HG02938 (cell line): ENCODE results near the gene PGAM2.

Source experiments
- ATAC-seq: cut with Tn5 transposase; IDR thresholded peaks from one replicate; pipeline ENCODE4 v1.9.1; 2021; ENCODE audit warnings: mild to moderate bottlenecking, moderate library complexity; ENCODE audit not compliant: unreplicated experiment

PGAM2 gene

DNA sequence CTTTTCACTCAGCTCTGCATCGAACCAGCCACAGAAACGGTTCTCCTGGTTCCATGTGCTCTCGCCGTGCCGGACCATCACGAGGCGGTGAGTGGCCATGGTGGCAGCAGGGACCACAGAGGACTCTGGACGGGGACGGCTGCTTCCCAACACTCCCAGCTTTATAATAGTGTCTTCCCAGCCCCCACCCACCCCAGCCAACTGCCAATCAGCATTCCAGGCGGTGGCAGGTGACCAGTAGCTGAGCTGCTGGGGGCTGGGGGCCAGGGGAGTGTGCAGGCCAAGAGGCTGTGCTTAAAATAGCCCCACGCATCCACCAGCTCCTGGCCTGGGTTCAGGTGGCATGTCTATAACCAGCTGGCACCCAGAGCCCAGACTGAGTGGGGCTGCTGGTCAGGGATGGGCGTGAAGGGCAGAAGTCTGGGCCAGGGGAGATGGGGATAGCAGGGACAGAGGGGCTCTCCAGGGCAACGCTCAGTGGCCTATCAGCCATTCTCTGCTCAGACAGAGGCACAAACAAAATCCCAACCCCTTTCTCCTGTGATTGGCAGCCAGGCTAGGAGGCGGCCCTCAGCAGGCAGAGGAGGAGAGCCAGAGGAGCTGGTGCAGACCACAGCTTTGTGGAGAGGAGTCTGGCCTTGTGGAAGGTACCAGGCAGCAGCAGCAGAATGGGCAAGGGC, at the start of gene PGAM2:
Gene PGAM2 (minus strand): TSS at position 137 of the 680 bp plus-strand sequence. CDS start 38 bp downstream, at position 99.
- no peak for ATAC-seq

DNA sequence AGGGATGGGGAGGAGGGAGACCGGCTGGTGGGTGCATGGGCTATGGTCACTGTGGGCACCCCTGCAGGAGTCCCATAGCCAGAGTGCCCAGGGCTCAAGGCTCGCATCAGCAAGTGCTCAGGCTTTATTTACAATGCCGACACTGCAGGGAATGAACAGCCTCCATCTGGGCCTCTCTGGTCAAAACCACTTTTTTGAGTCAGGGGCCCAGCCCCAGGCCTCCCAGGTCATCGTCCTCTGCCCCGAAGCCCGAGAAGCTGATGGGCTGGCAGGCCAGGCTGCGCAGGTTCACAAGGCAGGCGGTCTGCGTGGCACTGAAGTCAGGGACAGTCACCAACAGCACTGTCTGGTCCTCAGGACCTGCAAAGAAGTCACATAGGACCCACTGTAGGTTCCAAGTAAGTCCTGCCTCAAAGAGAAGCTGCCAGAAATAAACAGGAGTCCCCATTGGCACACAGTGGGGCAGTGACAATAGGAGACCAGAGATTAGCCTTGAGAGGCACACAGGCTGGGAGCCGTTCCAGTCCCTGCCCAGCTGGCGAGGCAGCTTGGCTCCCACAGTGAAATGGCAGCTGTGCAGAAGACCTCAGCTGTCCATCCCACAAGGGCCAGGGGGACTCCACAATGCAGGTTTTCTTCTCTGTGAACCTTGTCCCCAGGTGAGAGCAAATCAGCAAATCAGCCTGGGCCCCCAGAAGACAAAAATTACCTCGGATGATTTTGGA, 49.4 kb upstream of the PGAM2 start:
- no peak for ATAC-seq

DNA sequence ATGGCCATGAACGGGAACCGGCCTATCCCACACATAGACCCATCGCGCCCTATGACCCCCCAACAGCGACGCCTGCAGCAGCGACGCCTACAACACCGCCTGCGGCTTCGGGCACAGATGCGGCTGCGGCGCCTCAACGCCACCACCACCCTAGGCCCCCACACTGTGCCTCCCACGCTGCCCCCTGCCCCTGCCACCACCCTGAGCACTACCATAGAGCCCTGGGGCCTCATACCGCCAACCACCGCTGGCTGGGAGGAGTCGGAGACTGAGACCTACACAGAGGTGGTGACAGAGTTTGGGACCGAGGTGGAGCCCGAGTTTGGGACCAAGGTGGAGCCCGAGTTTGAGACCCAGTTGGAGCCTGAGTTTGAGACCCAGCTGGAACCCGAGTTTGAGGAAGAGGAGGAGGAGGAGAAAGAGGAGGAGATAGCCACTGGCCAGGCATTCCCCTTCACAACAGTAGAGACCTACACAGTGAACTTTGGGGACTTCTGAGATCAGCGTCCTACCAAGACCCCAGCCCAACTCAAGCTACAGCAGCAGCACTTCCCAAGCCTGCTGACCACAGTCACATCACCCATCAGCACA, 48.5 kb upstream of the PGAM2 start:
- ATAC-seq: no peak

DNA sequence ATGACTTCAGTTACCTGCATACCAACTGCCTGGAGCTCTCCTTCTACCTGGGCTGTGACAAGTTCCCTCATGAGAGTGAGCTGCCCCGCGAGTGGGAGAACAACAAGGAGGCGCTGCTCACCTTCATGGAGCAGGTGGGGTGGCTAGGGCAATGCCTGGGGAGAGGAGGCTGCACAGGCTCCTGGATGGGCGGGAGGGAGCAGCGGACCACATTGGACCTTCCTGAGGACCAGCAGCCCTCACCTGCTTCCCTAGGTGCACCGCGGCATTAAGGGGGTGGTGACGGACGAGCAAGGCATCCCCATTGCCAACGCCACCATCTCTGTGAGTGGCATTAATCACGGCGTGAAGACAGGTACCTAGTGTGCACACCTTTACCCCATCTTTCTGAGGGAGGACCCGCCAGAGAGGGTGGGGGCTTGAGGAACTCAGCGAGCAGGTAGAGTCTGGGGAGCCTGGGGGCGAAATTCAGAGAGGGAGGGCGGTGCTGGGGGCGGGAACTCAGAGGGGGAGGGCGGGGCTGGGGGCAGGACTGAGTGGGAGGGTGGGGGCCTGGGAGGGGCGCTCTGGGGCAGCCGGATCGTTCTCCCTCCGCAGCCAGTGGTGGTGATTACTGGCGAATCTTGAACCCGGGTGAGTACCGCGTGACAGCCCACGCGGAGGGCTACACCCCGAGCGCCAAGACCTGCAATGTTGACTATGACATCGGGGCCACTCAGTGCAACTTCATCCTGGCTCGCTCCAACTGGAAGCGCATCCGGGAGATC, 47.8 kb upstream of the PGAM2 start:
- ATAC-seq: no peak

DNA sequence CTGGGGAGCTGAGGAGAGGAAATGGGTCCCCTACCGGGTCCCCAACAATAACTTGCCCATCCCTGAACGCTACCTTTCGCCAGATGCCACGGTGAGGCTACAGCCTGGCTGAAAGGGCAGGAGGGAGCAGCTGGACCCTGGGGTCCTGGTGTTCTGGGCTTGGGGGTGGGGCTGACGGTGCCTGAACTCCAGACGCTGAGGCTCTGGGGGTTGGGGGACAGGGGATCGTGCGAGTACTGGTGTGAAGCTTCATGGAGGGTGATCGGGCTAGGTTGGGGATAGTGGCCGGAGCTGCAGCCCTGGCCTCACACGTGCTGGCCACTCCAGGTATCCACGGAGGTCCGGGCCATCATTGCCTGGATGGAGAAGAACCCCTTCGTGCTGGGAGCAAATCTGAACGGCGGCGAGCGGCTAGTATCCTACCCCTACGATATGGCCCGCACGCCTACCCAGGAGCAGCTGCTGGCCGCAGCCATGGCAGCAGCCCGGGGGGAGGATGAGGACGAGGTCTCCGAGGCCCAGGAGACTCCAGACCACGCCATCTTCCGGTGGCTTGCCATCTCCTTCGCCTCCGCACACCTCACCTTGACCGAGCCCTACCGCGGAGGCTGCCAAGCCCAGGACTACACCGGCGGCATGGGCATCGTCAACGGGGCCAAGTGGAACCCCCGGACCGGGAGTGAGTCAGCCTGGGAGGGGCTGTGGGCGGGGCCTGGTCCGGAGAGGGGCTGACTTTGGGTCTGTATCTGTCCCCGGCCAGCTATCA, 47.0 kb upstream of the PGAM2 start:
- ATAC-seq: no peak

DNA sequence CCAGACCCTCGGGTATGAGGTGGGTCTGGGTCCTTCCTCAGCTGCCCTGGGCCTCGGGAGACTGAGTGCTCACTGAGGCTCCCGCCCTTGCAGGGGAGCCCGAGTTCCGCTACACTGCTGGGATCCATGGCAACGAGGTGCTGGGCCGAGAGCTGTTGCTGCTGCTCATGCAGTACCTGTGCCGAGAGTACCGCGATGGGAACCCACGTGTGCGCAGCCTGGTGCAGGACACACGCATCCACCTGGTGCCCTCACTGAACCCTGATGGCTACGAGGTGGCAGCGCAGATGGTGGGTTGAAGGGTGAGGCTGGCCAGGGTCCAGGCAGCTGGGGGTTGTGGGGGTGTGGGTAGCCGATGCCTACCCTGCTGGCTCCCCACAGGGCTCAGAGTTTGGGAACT, 46.4 kb upstream of the PGAM2 start:
- ATAC-seq: no peak

DNA sequence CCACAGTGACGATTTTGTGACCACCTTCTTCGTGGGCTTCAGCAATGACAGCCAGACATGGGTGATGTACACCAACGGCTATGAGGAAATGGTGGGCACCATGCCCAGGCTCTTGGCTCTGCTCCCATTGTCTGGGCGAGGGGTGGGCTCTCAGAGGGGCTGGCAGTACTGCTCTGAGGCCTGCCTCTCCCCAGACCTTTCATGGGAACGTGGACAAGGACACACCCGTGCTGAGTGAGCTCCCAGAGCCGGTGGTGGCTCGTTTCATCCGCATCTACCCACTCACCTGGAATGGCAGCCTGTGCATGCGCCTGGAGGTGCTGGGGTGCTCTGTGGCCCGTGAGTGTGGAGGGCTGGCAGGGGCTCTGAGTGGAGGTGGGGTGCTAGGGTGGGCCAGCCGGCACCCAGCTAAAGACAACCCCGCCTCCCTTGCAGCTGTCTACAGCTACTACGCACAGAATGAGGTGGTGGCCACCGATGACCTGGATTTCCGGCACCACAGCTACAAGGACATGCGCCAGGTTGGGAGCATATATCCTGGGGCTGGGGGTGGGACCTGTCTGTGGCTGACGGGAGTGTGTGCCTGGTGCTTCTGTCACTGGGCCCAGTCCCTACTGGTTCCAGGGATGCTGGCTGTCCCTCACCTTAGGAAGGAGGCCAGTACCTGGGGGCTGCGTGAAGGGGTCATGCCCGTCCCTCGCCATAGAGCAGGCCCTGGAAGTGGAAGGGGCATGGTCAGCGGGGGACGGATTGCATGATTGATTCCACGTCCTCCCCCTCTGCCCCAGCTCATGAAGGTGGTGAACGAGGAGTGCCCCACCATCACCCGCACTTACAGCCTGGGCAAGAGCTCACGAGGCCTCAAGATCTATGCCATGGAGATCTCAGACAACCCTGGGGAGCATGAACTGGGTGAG, 45.6 kb upstream of the PGAM2 start:
- ATAC-seq: no peak

DNA sequence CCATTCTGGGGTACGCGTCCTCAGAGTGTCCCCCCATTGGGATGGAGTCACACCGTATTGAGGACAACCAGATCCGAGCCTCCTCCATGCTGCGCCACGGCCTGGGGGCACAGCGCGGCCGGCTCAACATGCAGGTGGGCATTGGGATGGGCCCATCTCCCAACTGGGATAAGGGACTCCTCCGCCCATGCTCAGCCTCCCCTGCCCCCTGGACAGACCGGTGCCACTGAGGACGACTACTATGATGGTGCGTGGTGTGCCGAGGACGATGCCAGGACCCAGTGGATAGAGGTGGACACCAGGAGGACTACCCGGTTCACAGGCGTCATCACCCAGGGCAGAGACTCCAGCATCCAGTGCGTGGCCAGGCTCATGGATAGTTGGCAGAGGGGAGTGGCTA, 44.6 kb upstream of the PGAM2 start:
- no peak for ATAC-seq

DNA sequence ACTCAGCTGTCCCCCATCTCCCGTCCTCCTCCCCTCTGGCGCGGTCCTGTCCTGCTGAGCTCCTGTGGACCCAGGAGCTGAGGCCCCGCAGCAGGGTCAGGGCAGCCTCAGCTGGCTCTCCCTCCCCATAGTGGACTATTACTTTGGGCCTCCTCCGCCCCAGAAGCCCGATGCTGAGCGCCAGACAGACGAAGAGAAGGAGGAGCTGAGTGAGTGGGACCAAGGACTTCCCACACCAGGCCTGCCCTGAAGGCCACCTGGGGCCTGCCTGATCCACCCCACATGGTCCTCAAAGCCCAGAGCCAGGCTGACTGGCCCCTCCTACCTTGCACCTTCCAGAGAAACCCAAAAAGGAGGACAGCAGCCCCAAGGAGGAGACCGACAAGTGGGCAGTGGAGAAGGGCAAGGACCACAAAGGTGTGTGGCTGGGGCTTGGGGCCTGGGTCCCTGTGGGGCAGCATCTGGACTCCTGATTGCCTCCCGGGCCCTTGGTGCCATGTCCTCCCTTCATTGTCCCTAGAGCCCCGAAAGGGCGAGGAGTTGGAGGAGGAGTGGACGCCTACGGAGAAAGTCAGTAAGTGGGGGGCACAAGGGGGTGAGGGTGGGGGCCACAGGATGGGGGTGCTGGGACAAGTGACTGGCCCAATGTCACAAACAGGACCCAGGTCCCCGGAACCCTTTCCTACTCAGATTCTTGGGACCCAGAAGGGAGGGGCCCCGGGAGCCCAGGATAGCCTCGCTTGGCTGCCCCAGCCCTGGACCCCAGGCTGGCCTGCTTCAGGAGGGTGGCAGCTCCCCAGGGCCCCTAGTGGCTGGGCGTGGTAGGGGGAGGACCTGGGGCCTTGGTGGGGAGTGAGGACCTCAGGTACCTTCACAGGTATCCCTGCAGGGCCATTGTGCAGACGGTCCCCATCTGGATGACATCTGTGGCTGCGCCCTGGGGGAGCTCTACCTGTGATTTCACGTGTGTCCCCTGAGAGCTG, 43.7 kb upstream of the PGAM2 start:
- no peak for ATAC-seq

DNA sequence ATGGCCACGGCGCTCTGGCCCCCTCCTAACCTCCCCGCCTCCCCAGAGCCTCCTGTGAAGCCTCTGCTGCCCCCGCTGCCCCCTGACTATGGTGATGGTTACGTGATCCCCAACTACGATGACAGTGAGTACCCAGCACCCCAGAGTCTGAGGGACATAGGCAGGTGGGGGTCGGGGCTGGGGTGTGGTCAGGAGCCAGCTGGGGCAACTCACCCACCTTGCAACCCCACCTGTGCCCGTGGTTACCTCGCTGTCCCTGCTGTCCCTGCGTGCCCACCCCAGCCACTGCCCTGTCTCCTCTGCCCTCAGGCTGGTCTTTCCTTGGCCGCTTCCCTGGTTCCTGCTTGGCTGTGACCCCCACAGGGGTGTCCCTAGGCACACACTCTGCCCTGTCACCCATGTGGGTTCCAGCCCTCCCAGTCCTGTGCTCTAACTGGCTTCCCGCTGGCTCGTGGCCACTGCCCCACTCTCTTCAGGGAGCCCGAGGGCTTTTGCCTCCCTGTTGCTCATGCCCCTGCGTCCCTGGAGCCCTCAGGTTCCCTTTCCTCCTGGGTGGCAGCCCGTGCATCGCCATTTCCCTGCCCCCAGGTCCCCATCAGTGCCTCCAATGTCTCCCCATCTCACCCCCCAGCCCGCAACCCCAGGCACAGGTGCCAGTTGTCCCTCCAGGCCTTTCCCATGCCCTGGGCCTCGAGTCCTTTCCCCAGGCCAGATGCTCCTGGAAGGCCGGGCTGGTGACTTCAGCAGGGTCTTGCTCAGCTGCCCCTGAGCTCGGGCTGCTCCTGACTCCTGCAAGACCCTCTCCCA, 42.8 kb upstream of the PGAM2 start:
- ATAC-seq: no peak

DNA sequence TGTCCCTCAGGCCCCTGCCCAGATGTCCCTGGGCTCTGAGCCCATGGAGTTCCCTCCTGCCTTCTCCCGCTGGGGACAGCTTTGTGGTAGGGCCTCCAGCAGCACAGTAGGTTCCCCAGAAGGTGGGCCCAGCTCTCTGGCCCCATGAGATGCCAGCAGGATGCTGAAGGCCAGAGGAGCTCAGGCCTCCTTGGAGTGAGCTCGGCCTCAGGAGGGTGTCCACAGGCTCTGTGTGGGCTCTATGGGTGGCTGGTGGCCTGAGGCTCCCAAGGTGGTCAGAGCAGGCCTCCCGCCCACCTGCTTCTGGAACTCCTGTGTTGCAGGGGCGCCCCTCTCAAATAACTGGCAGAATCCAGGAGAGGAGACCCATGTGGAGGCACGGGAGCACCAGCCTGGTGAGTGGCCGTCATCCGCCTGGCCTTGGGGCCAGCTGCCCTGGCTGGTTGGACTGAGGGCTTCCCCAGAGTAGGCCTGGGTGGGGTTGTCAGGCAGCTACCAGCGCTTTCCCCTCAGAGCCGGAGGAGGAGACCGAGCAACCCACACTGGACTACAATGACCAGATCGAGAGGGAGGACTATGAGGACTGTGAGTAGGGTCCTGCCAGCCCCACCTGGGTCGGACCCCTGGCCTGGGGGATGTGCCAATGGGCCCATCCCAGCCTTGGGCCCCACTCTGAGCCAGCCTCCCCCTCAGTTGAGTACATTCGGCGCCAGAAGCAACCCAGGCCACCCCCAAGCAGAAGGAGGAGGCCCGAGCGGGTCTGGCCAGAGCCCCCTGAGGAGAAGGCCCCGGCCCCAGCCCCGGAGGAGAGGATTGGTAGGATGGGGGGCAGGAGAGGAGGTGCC, 42.0 kb upstream of the PGAM2 start:
- no peak for ATAC-seq

DNA sequence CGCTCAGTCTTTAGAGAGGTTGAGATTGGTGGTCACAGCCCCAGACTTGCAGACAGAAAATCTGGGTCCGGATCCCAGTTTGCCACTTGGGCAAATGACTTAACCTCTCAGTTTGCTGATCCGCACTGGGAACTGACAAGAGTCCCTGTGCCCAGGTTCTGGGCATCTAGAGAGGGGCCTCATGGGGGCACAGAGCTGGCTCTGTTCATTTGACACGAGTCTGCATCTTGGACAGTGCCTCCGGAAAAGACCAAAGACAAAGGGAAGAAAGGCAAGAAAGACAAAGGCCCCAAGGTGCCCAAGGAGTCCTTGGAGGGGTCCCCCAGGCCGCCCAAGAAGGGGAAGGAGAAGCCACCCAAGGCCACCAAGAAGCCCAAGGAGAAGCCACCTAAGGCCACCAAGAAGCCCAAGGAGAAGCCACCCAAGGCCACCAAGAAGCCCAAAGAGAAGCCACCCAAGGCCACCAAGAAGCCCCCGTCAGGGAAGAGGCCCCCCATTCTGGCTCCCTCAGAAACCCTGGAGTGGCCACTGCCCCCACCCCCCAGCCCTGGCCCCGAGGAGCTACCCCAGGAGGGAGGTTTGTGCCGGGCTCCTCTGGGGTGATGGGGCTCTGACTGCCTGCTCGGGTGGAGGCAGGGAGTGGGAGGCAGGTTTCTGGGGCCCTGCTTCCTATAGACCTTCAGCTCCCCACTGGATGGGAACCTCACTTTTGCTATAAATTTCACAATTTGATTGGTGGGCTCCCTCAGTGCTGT, 41.1 kb upstream of the PGAM2 start:
- no peak for ATAC-seq

DNA sequence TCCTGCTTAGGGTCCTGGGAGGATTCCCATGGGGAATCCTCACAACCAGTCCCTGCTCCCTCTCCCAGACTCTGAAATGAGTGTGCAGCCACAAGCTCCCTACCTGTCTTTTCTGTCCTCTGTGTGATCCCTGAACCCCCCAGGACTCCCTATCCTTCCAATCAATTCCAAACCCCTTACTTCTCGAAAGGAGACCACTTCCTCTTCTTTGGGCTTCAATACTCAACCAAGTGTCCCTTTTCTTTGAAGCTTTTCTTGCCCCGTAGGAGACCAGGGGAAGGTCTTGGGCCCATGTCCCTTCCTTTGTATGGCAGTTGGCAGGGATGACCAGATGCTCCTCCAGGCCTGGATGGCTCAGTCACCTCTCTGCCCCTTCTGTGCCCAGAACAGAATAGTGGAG, 40.5 kb upstream of the PGAM2 start:
- ATAC-seq: no peak

DNA sequence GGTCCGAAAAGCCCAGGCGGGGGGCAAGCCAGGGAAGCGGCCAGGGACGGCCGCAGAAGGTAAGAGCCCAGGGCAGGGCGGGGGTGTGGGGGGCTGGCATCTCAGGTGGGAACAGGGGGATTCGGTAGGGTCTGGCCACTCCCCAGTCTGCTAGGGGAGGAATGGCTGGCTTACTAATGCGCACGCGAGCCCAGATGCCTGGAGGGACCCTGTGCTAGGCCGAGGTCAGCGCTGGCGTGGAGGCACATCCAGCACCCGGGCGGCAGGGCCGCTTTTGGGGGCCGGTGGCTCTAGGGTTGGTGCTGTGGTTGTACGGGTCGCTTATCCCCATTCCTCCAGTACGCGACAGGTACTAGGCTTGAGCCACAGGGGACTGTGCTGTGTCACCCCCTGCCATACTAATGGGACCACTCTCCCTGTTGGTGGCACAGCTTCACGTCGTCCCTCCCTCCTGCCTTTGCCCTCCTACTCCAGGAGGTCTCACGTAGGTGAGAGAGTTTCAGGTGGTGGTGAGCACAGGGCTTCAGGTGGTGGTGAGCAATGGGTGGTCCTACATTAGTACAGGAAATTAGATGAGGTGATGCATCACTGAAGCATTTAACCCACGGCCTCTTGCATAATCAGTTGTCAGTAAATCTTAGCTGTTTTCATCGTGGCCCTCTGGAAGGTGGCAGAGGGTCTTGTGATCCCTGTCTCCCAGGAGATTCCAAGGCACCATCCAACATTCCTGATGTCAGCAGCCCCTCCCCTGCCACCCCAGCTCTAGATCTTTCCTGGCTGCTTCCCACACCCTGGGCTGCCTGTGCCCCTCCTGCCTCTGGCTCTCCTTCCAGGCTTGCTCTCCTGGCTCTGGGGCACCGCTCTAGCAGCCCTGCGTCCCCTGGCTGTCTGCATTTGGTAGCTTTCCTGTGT, 39.7 kb upstream of the PGAM2 start:
- no peak for ATAC-seq
